HG02623 (cell line): Measurements from ENCODE around the gene ZCCHC7.
"Not testable (repeated sequence)": the region's sequence is repeated elsewhere in the genome, so short reads cannot be mapped to it uniquely, and the experiment has no call there.

ENCODE experiments used
- ATAC-seq: cut with Tn5 transposase; IDR thresholded peaks from one replicate; pipeline ENCODE4 v1.9.1; 2021; ENCODE audit warnings: moderate library complexity; ENCODE audit not compliant: unreplicated experiment

ZCCHC7 gene

DNA sequence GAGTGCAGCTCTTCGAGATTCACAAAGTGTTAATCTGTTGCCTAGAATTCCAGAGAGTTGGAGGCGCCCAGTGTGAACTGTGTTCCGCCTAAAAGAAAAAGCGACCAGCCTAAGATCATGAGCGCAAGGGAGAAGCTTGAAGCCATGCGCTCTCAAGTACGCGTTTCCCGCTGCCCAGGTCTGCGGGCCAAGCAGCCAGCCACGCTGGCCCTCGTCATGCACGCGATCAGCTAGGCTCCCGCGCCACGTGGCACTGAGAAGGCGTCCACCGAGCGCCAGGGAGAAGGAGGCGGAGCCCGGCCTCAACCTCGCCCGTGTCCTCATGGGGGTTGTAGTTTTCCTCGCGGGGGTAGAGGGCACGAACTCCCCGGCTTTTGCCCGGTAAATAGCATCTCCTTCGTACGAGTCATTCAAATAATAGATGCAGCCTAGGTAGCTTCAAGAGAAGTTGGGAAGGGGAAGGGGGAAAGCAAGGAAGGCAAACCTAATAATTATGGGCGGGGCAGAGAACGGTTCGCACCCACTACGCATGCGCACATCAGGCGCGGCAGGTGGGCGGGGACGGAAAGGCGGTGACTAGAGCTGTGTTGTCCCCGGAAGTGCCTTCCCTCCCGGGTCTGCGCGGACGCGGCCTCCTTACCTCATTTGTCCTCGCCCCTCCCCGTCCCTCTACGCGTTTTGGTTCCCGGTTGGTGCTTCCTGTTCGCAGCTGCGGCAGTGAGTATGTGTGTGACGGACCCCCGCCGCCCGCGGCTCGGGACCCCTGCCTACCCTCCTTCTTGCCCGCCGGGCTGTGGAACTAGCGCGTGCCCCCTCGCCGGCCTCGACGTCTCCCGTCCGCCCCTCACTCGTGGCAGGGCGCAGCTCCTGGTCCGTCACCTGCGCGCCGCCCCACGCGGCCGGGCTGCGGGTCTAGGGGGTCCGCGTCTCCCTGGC lies at the start of gene ZCCHC7:
Gene ZCCHC7, plus strand, starts transcription at position 668 of the 936 bp plus-strand sequence.
- ATAC-seq: peak; percentile 91

DNA sequence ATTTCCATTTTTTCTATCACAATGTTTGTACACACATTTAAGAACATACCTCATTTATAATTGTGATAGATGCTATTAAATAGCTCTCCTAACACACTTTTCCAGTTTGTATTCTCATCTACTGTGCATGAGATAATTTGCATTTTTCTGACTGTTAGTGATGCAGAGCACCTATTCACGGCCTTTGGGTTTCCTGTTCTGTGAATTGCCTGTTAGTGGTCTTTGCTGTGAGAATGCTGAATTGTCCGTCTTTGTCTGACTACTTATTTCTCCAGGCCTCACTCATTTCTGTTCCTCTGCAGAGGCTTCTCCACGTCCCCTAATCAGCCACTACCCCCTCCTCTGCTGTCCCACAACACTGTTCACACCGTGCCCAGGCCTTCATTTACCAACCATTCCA lies 45.6 kb upstream of the ZCCHC7 start:
- ATAC-seq: not testable (repeated sequence)

DNA sequence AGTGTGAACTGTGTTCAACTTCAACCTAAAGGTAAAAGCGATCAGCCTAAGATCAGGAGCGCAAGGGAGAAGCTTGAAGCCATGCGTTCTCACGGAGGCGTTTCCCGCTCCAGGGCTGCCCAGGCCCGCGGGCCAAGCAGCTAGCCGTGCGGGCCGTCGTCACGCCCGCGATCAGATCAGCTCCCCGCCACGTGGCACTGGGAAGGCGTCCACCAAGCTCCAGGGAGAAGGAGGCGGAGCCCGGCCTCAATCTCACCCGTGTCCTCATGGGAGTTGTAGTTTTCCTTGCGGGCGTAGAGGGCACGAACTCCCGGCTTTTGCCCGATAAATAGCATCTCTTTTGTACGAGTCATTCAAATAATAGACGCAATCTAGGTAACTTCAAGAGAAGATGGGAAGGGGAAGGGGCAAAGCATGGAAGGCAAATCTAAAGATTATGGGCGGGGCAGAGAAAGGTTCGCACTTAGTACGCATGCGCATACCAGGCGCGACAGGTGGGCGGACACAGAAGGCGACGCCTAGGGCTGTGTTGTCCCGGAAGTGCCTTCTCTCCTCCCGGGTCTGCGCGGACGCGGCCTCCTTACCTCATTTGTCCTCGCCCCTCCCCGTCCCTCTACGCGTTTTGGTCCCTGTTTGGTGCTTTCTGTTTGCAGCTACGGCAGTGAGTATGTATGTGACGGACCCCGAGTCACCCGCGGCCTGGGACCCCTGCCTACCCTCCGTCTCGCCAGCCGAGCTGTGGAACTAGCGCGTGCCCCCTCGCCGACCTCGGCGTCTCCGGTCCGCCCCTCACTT lies 40.8 kb upstream of the ZCCHC7 start:
- ATAC-seq: peak; percentile 89

DNA sequence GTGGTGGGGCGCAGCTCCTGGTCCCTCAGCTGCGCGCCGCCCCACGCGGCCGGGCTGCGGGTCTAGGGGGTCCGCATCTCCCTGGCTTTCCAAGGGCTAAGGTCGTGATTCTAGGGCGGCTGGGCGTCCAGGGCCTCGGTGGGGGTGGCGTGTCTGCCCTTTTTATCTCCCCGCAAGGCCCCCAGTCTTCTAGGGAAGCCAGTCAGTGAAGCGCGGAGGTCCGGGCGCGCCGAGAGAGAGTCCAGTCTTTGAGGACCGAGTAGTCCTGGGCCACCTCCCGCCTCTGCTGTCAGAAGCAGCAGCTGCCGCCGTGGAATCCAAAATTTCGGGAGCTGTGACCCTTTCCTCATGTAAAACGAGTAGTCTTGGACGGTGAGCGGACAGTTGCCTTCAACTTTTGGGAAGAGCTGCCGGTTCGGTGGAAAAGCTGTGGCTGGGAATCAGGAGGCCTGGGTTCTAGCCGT lies 40.2 kb upstream of the ZCCHC7 start:
- ATAC-seq: peak; percentile 2

DNA sequence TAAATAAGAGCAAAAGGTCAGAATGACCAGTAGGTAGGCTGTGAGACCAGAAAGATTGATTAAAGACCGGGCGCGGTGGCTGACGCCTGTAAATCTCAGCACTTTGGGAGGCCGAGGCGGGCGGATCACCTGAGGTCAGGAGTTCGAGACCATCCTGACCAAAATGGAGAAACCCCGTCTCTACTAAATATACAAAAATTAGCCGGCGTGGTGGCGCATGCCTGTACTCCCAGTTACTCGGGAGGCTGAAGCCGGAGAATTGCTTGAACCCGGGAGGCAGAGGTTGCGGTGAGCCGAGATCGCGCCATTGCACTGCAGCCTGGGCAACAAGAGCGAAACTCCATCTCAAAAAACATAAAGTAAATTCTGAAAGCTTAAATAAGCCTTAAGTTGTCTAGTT lies 38.9 kb upstream of the ZCCHC7 start:
- ATAC-seq: not testable (repeated sequence)

DNA sequence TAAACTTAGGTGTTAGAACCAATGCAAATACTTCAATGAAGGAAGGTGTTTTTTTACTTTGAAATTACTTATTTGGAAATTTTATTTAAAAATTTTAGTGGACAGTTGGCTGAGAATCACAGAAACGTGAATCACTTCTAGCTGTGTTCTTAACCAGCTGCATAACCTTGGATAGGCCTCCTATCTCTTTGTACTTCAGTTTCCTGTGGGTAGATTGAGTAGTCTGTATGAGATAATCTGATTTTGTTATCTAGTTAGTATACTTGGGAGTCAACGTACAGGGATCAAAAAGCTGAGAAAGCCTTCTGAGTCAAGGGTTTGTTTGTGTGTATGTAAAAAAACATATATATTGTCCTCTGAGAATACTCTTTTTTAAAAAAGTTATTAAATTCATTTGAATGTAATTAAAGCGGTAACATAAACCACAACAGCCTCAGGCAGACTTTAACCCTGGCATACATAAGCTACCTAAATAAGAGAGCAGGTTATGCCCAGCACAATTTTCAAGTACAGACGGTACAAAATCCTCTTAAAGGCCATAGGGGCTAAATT lies 38.1 kb upstream of the ZCCHC7 start:
- ATAC-seq: no peak

GRCh38 chr9:37083654-37084053 lies 36.7 kb upstream of the ZCCHC7 start:
- no peak for ATAC-seq

GRCh38 chr9:37085233-37085632 lies 35.1 kb upstream of the ZCCHC7 start:
- no peak for ATAC-seq

- ATAC-seq: not testable (repeated sequence)
These were observed 27.6 kb upstream of the ZCCHC7 start for GRCh38 chr9:37092714-37093295.

DNA sequence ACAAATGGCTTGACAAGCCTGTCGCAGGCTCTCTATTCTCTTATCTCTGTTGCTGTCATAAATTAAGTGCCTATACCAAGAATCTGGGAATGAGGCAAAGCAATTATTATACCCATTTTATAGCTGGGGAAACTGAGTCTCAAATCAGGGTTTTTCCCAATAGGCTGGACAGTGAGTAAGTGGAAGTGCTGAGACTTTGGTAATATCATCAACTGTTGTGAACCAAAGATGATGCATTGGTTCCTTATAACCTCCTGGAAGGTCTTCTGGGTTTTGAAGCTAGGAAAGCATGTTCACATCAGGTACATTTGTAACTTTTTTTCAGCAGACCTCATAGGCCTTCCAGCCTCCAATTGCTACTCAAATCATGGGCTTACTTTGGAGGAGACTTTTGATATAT lies 25.6 kb upstream of the ZCCHC7 start:
- ATAC-seq: no peak

DNA sequence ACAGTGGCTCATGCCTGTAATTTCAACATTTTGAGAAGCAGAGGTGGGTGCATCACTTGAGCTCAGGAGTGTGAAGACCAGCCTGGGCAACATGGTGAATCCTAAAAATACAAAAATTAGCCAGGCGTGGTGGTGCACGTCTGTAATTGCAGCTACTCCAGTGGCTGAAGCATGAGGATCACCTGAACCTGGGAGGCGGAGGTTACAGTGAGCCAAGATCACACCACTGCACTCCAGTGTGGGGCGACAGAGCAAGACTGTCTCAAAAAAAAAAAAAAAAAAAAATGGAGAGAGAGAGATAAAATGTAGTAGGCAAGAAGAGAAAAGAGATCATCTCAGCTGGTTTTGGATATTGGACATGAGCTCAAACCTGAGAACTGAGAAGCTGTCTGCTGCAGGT lies 23.7 kb upstream of the ZCCHC7 start:
- ATAC-seq: no peak

DNA sequence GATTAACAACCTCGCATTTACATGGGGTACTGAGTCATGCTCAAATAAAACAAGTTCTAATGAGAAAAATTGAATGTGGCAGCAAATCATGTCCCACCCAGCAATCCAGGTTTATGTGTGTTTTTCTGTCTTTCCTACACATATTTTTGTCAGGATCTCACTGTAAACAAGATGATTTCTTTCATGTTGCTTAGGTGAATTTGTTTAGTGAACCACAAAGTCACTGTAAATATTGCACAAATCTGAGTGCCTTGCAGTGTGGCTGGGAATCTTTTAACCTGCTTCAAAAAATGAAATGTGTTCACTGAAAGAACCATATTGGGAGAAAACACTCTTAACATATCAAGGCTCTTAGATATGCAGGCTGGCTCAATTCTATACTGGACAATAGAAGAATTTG lies 23.1 kb upstream of the ZCCHC7 start:
- no peak for ATAC-seq

- no peak for ATAC-seq
These were observed 20.0 kb upstream of the ZCCHC7 start for GRCh38 chr9:37100327-37100726.

DNA sequence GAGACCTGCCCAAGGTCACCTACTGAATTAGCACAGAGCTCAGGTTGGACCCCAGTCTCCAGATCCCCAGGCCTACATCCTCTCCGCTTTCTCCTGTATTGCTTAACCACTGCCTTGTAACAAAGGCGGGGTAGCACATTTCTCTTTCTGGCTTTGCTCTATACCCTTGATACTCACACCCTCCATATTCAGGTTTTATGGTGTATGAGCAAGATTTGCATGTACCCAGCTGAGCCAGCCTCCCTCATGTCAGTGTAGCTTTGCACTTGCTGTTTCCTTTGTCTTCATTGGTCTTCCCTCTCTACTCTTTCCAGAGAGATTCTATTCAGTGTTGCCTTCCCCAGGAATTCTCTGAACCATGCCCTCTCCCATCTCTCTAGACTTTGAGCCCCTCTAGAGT lies 19.6 kb upstream of the ZCCHC7 start:
- no peak for ATAC-seq

- ATAC-seq: no peak
These were observed 17.9 kb upstream of the ZCCHC7 start for GRCh38 chr9:37102486-37102885.

DNA sequence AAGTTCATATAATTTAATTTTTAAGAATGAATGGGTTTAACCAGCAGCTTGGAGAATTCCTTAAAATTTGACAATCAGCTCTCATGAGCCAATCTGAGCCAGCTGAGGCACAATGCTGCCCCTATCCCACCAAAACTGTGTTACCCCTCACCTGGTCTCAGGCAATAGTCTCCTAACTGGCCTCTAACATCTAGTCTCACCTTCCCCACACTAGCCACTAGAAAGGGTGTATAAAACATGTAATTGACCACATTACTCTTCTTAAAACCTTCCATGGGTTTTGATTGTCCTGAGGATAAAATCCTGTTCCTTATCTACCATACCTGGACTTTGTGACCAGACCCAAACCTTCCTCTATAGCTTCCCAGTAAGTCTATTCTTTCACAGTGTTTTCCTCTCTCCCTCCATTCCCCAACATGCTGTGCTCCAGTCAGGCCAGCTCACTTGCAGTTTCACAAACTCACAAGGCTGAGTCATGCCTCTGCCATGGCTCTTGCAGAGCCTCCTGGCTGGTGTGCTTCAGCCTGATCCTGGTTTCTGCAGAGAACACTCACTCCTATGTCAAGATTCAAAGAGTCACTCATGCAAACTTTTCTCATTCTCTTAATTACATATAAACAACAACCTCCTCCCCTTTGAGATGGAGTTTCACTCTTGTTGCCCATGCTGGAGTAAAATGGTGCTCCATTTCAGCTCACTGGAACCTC lies 16.0 kb upstream of the ZCCHC7 start:
- no peak for ATAC-seq

DNA sequence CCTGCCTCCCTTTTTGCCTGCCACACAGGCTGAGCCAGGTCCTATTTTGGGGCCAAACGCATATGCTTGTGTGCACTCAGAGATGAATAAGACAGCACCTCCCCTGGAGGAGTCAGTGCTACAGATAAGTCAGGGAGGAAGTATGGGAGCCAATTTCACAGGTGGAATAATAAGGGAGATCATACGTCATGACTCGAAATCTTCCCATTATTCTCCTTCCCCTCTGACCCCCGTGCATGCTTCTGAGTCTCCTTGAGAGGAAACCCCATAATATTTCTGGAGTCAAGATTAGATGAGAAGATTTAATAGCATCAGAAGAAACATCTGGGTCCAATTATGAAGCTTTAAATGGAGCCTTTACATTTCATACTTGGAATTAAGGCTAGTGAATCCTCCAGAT lies 15.1 kb upstream of the ZCCHC7 start:
- ATAC-seq: no peak

GRCh38 chr9:37107701-37108100 lies 12.7 kb upstream of the ZCCHC7 start:
- no peak for ATAC-seq

DNA sequence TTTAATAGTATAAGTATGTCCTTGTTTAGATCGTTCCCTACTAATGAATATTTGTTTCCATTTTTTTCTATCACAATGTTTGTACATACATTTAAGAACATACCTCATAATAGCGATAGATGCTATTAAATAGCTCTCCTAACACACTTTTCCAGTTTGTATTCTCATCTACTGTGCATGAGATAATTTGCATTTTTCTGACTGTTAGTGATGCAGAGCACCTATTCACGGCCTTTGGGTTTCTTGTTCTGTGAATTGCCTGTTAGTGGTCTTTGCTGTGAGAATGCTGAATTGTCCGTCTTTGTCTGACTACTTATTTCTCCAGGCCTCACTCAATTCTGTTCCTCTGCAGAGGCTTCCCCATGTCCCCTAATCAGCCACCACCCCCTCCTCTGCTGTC lies 5.9 kb upstream of the ZCCHC7 start:
- ATAC-seq: not testable (repeated sequence)

GRCh38 chr9:37117956-37118355 lies 2.4 kb upstream of the ZCCHC7 start:
- no peak for ATAC-seq

DNA sequence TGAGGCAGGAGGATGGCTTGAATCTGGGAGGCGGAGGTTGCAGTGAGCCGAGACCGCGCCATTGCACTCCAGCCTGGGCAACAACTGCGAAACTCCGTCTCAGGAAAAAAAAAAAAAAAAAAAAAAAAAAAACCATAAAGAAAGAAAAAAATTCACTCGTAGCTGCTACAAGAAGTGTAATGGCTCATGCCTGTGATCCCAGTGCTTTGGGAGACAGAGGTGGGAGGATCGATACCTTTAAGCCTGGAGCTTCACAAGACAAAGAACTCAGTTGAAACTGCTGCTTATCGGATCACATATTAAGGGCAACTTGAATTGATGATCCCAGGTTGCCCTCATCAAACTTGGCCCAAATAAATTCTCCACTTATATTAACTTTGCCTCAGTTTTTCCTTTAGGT lies 1.0 kb upstream of the ZCCHC7 start:
- no peak for ATAC-seq
